ENCODE results near the gene LRGUK. TPM values are rescaled to one million over a fixed set of nuclear protein-coding genes. Genes with fewer than 3 reads are reported as not detected.

Gene LRGUK
- total and polyA plus RNA-seq, 2 of the 8 experiments (the other 6 are each of a cell fraction or from before 2014, with no cell fraction given), result 1.5 to 3.6 TPM

GRCh38 chr7:134289841-134290240, 162.7 kb downstream of the LRGUK start:
- Histone ChIP-seq H4K5ac (ENCODE audit: insufficient read length, low read depth, low read length) (no peak overlapping the region), H4K8ac (ENCODE audit: extremely low read depth, insufficient read depth, low read length) (no peak overlapping the region), H3K14ac (ENCODE audit: insufficient read length) (no peak overlapping the region), H3K4me1 (replicated peaks in 1 of 4; ENCODE audit: control insufficient read depth in 3 of 4, insufficient read depth in 4 of 4, low read length in 3 of 4) (no peaks in the 10 kb centered on the region; a peak in 1 of 7 replicates), H3K9me3 (ENCODE audit: insufficient read depth in 2 of 2, low read depth in 1 of 2, low read length in 1 of 2) (no peaks in the 10 kb centered on the region), H3K4me2 (ENCODE audit: insufficient read depth in 1 of 2, low read depth in 2 of 2, low read length in 2 of 2) (no peak overlapping the region), H2AK5ac (ENCODE audit: low read depth, low read length) (no peak overlapping the region), H3K9ac (replicated peaks in 1 of 4; ENCODE audit: extremely low read depth in 1 of 4, low read depth in 3 of 4, low read length in 3 of 4) (no peak overlapping the region), H3K79me2 (ENCODE audit: control insufficient read depth in 1 of 2, insufficient read depth in 2 of 2, low read length in 2 of 2) (no peaks in the 10 kb centered on the region), H2BK120ac (replicated peaks; ENCODE audit: low read depth, low read length) (no peak overlapping the region), H3K79me1 (ENCODE audit: low read depth, low read length) (no peaks in the 10 kb centered on the region), H3K18ac (ENCODE audit: extremely low read depth, low read length) (no peak overlapping the region), H2BK15ac (ENCODE audit: low read length) (no peak overlapping the region), H2BK20ac (ENCODE audit: low read length) (no peak overlapping the region), H4K91ac (replicated peaks; ENCODE audit: insufficient read length, low read length) (no peak overlapping the region), H2AFZ (ENCODE audit: low read length) (no peak overlapping the region), H3K4ac (replicated peaks; ENCODE audit: insufficient read length, low read depth, low read length) (no peak overlapping the region), H3K27me3 (replicated peaks in 1 of 4; ENCODE audit: control insufficient read depth in 3 of 4, extremely low read depth in 1 of 4, insufficient read depth in 3 of 4, low read length in 3 of 4) (no peaks in the 10 kb centered on the region), H2BK12ac (ENCODE audit: low read depth, low read length) (no peak overlapping the region), H3K23me2 (ENCODE audit: low read depth, low read length) (no peaks in the 10 kb centered on the region), H4K20me1 (replicated peaks in 1 of 2; ENCODE audit: control insufficient read depth in 1 of 2, insufficient read depth in 2 of 2, low read length in 2 of 2) (no peaks in the 10 kb centered on the region), H3K4me3 (ENCODE audit: extremely low read depth in 1 of 4, insufficient read depth in 2 of 4, low read depth in 3 of 4, low read length in 4 of 4) (no peak overlapping the region), H3K27ac (ENCODE audit: low read depth, low read length) (no peak overlapping the region), H3K56ac (replicated peaks; ENCODE audit: insufficient read length, low read depth, low read length) (no peak overlapping the region), H3K36me3 (ENCODE audit: control insufficient read depth in 2 of 4, insufficient read depth in 4 of 4, low read length in 3 of 4) (peaks cover 0 to 10% (median 3%) of the 10 kb centered on the region in 4 experiments; a peak in 3 of 8 replicates), H3K23ac (ENCODE audit: insufficient read length) (no peak overlapping the region), H2BK5ac (ENCODE audit: low read depth, low read length) (no peak overlapping the region)
- no peak for FAIRE-seq
- CTCF ChIA-PET (ENCODE audit: partially characterized antibody), result interaction anchor here (1.3 to 2.1 kb wide), 4 partner anchors 11 to 131 kb away, joined by 3 to 8 read pairs (median 4); no protein-coding TSS in a partner anchor
- DNase-seq (ENCODE audit: low read depth in 1 of 2, low spot score in 2 of 2), result no peak
- 77% methylated on average over 2 of the region's 2 CpGs; no CpG with 5 or more reads in 1 of the 2 experiments for WGBS, 2 experiments (ENCODE audit: extremely low coverage in 1 of 2, insufficient coverage in 1 of 2, insufficient read length in 1 of 2, insufficient replicate concordance in 2 of 2, low coverage in 1 of 2, low lambda C conversion rate in 2 of 2, missing lambda C conversion rate in 1 of 2)
- POLR2A ChIA-PET (ENCODE audit: partially characterized antibody), result interaction anchor here (0.8 to 1.7 kb wide), 2 partner anchors 12 to 131 kb away, joined by 3 to 6 read pairs; no protein-coding TSS in a partner anchor
- TF ChIP-seq USF2 (IDR thresholded peaks at IDR 0.05; ENCODE audit: low read length), result no peak
- TF ChIP-seq PHF8 (conservative IDR thresholded peaks at IDR 0.05; ENCODE audit: low read depth, low read length), result no peak
- no peak for TF ChIP-seq JUN (IDR thresholded peaks at IDR 0.05; ENCODE audit: low read depth, low read length)
- no peak for TF ChIP-seq SIN3A (conservative IDR thresholded peaks at IDR 0.05 in 1 of 2, IDR thresholded peaks at IDR 0.05 in 1 of 2; ENCODE audit: low read depth in 1 of 2, low read length in 2 of 2)
- TF ChIP-seq KDM1A (IDR thresholded peaks at IDR 0.05; ENCODE audit: borderline replicate concordance, low read length), result no peak
- TF ChIP-seq E2F6 (IDR thresholded peaks at IDR 0.05), result no peak
- no peak for TF ChIP-seq MAFK (IDR thresholded peaks at IDR 0.05; ENCODE audit: low read depth, low read length)
- TF ChIP-seq CTBP2 (IDR thresholded peaks at IDR 0.05; ENCODE audit: borderline replicate concordance, insufficient read depth, insufficient read length, low read length), result no peak
- no peak for TF ChIP-seq TAF1 (IDR thresholded peaks at IDR 0.05; ENCODE audit: low read depth, low read length)
